Stimulated activated CD8-positive, alpha-beta memory T cell treated with anti-CD3 and anti-CD28 coated beads, Interleukin-7, amount 100 ng/mL, for 24 hours (primary cell): Measurements from ENCODE around the gene UNC13C.

Experiments used
- DNase-seq: peaks from one replicate; pipeline ENCODE4 v3.0.0-alpha.2; 2020; ENCODE audit warnings: low read depth

The UNC13C gene

GRCh38 chr15:54119051-54119450 is 140.8 kb downstream of the UNC13C start:
- DNase-seq = no peak

GRCh38 chr15:54120949-54121463 is 142.8 kb downstream of the UNC13C start:
- DNase-seq = no peak

- no peak for DNase-seq
These were observed 149.3 kb downstream of the UNC13C start for GRCh38 chr15:54127574-54127973.

- no peak for DNase-seq
These were observed 153.2 kb downstream of the UNC13C start for GRCh38 chr15:54131410-54131809.

GRCh38 chr15:54149115-54149531 is 170.9 kb downstream of the UNC13C start:
- DNase-seq = no peak

- no peak for DNase-seq
These were observed 172.0 kb downstream of the UNC13C start for GRCh38 chr15:54150255-54150654.

- no peak for DNase-seq
These were observed 180.8 kb downstream of the UNC13C start for GRCh38 chr15:54159012-54159411.

- no peak for DNase-seq
These were observed 209.1 kb downstream of the UNC13C start for GRCh38 chr15:54187325-54187724.

GRCh38 chr15:54197995-54198394 is 219.8 kb downstream of the UNC13C start:
- no peak for DNase-seq

GRCh38 chr15:54206586-54207321 is 228.5 kb downstream of the UNC13C start:
- DNase-seq = no peak

GRCh38 chr15:54208786-54209185 is 230.5 kb downstream of the UNC13C start:
- no peak for DNase-seq

GRCh38 chr15:54212635-54213034 is 234.4 kb downstream of the UNC13C start:
- DNase-seq = no peak

GRCh38 chr15:54226455-54226854 is 248.2 kb downstream of the UNC13C start:
- DNase-seq = no peak

- DNase-seq = no peak
These were observed 249.3 kb downstream of the UNC13C start for GRCh38 chr15:54227569-54227968.

GRCh38 chr15:54250326-54250725 is 272.1 kb downstream of the UNC13C start:
- DNase-seq = no peak

GRCh38 chr15:54256190-54256589 is 277.9 kb downstream of the UNC13C start:
- no peak for DNase-seq

- no peak for DNase-seq
These were observed 295.7 kb downstream of the UNC13C start for GRCh38 chr15:54273928-54274327.

- no peak for DNase-seq
These were observed 299.6 kb downstream of the UNC13C start for GRCh38 chr15:54277834-54278233.

GRCh38 chr15:54280726-54281125 is 302.5 kb downstream of the UNC13C start:
- no peak for DNase-seq

GRCh38 chr15:54282228-54282836 is 304.1 kb downstream of the UNC13C start:
- DNase-seq = no peak

- DNase-seq = no peak
These were observed 309.8 kb downstream of the UNC13C start for GRCh38 chr15:54288049-54288448.

- no peak for DNase-seq
These were observed 311.4 kb downstream of the UNC13C start for GRCh38 chr15:54289590-54290136.

GRCh38 chr15:54298396-54298795 is 320.2 kb downstream of the UNC13C start:
- DNase-seq = no peak
